GM19239 (cell line): Measurements from ENCODE around the gene TMEM139.
A peak's percentile ranks its signal among the peaks of the same experiment; 100 is the strongest.
"Not testable (repeated sequence)": the region's sequence is repeated elsewhere in the genome, so short reads cannot be mapped to it uniquely, and the experiment has no call there.

Source experiments
- DNase-seq: peaks from one replicate; pipeline ENCODE4 v3.0.0; 2011; ENCODE audit warnings: low spot score; ENCODE audit not compliant: insufficient read length
- FAIRE-seq: peaks from 2 replicates; lab custom pipeline; 2011; peaks lifted over from hg19 to GRCh38; lab: Jason Lieb, UNC

The TMEM139 gene

GRCh38 chr7:143287935-143288826 is 3.4 kb downstream of the TMEM139 start, which contains the start of gene CASP2:
Gene CASP2, plus strand, starts transcription at chr7:143288351. Its CDS starts 105 bp downstream, at chr7:143288456.
- DNase-seq: peak; percentile 92
- FAIRE-seq: peak; percentile 78

DNA sequence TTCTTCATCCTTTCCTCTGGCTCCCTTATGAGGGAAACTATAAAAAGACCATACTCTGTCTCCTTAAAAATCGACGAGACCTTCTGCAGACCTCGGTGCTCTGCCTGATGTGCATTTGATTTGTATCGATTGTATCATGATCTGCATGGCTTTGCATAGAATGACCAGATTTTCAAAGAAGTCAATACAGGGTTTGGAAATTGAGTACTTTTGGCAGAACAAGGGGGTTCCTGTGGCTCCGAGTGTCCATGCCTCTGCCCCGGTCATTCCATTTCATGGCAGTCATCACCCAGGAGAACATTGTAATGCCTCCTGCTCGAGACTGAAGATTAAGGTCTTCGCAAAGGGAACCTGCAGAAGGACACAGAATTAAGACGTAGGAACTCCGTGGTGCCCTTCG is 4.1 kb downstream of the TMEM139 start:
- DNase-seq: no peak
- no peak for FAIRE-seq

- no peak for FAIRE-seq
- DNase-seq: no peak
These were observed 4.7 kb downstream of the TMEM139 start for GRCh38 chr7:143289421-143289820.

GRCh38 chr7:143289888-143290287 is 5.1 kb downstream of the TMEM139 start:
- not testable (repeated sequence) for DNase-seq, FAIRE-seq

GRCh38 chr7:143290293-143290692 is 5.5 kb downstream of the TMEM139 start:
- DNase-seq (no peak), FAIRE-seq (no peak)

DNA sequence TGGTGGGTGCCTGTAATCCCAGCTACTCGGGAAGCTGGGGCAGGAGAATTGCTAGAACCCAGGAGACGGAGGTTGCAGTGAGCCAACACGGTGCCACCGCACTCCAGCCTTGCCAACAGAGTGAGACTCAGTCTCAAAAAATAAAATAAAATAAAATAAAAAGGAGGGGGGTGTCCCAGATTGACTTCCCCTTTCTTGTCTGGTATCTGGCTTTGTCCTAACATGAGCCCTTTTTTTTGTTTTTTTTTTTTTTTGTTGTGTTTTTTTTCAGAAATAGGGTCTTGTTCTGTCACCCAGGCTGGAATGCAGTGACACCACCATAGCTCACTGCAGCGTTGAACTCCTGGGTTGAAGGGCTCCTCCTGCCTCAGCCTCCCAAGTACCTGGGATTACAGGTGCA is 8.1 kb downstream of the TMEM139 start:
- FAIRE-seq: no peak

GRCh38 chr7:143295870-143296269 is 11.1 kb downstream of the TMEM139 start:
- no peak for DNase-seq
- no peak for FAIRE-seq

More for the DNA sequence above, 8.1 kb downstream of the TMEM139 start:
- no peak for DNase-seq

DNA sequence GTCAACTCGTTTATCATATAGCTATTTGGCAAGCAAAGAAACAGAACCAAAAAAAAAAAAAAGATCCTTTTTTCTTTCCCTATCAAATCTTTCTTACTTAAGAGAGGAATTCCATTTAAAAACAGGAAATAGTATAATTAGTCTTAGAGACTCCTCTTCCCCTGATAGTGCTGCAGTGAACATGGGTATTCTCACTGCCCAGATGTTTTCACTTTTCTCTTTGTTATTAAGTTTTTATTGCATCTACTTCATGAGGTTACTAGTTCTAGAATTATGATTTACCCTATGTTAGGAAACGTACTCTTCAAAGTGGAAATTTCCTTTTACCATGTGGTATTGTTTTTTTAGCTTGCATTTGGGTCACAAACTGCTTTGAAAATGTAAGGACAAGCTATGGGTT is 11.9 kb downstream of the TMEM139 start:
- DNase-seq (no peak), FAIRE-seq (no peak)

GRCh38 chr7:143299346-143299745 is 14.6 kb downstream of the TMEM139 start:
- FAIRE-seq (no peak), DNase-seq (no peak)

GRCh38 chr7:143299840-143300239 is 15.1 kb downstream of the TMEM139 start:
- DNase-seq (no peak), FAIRE-seq (no peak)

DNA sequence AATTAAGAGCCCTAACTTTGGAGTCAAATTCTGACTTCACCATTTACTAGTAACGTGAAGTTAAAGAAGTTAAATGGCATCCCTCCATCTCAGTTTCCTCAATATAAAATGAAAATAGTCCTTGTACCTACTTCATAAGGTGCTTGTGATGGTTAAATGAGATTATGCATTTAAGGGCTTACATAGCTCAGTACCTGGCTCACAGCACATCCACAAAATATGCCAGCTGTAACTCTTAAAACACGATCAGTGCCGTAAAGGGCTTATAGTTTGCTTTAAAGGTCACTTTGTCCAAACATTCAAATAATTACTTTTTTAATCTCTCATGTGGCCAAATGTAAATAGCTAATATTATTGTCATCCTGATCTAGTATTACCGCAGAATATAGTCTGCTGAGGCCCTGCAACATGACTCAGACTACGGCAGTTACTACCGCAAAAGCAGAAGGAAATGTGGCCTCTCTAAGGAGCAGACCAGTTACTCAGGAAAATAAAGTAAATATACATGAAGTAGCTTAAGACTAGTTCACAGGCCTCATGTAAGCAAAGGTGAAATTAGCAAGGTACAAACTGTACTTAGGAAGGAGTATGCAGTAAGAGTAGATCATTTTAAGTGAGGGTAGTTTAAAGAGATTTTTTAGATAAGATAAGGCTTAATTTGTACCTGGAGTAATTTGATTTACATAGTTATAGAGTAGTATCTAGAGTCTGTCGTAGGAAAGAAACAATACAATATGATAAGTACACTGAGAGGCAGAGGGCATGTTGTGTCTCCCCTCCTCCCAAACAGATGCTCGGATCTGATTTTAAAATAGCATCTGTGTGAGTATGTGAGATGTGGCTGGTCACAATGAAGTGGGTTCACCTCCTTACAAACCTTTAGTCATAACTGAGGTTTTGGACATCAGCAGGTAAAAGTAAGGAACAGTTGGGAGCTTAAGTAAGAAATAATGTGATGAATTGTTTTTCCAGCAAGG is 16.5 kb downstream of the TMEM139 start:
- DNase-seq (no peak), FAIRE-seq (no peak)

GRCh38 chr7:143303733-143304132 is 19.0 kb downstream of the TMEM139 start:
- no peak for DNase-seq
- no peak for FAIRE-seq

- DNase-seq (no peak), FAIRE-seq (no peak)
These were observed 20.2 kb downstream of the TMEM139 start for GRCh38 chr7:143304938-143305337.

- DNase-seq (no peak), FAIRE-seq (no peak)
These were observed 20.8 kb downstream of the TMEM139 start for GRCh38 chr7:143305423-143306070.

DNA sequence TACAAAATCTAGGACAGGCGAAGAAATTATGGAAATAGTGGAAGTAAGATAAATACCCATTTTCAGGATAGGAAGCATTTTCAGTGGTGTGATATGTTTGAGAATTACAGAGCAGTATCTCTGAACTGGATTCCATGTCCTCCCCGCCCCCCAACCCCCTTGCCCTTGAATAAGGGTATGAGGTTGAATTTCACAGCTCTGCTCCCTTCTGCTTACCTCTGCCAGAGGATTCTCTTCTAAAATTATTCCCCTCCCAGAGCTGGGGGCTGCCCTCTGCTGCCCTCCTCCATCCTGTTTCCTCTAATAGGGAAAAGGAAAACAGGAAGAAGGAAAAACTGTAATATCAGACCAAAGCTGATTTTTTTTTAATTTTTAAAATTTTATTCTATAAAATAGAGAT is 23.9 kb downstream of the TMEM139 start:
- no peak for FAIRE-seq
- DNase-seq: no peak

DNA sequence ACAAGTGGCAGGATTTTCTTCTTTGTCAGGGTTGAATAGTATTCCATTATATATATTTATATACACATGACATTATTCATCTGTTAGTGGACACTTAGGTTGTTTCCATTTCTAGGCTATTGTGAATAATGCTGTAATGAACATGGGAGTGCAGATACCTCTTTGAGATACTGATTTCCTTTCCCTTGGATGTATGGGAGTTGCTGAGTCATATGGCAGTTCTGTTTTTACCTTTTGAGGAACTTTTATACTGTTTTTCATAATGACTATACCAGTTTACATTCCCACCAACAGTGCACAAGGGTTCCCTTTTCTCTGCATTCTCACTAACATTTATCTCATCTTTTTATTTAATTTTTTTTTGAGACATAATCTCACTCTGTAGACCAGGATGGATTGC is 29.4 kb downstream of the TMEM139 start:
- no peak for FAIRE-seq

GRCh38 chr7:143315776-143316175 is 31.0 kb downstream of the TMEM139 start, which contains the start of gene CLCN1:
Gene CLCN1, plus strand, starts transcription at chr7:143316111. Its CDS starts 102 bp downstream, at chr7:143316213.
- FAIRE-seq (no peak), DNase-seq (no peak)

More for the DNA sequence above, 29.4 kb downstream of the TMEM139 start:
- no peak for DNase-seq

DNA sequence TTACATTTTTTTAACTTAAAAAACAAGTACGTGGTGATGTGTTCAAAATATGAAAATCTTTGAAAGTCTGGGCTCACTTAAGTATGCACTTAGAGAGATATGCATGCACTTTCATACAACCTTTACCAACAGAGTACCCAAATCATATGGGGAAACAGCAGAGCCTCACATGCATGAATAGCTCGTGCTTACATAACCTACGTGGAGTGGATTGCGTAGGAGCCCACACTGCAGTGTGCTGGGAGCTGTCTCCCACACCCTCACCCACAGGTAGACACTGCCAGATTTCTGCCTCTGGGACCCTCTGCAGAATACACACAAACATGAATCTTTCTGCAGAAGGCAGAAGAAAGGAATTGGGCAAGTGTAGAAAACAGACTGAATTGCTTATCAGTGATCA is 31.7 kb downstream of the TMEM139 start:
- no peak for FAIRE-seq
- DNase-seq: no peak

DNA sequence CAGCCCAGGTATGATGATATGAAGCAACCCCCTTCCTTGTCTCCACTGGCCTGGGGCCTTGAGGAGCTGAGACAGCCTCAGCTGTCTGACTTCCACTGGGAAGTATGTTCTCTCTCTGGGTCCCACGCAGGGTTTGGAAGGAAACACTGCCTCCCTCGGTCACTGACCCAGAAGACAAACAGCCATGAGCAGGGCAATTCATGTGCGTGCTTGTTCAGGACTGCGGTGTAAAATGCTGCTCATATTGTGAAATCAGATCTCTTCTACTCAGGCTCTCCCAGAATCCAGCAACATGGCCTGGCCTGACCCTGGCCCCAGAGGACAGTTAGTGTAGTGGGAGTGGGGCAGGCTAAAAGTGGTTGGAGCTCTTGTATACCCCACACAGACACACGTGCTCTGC is 33.9 kb downstream of the TMEM139 start:
- DNase-seq: no peak
- no peak for FAIRE-seq

DNA sequence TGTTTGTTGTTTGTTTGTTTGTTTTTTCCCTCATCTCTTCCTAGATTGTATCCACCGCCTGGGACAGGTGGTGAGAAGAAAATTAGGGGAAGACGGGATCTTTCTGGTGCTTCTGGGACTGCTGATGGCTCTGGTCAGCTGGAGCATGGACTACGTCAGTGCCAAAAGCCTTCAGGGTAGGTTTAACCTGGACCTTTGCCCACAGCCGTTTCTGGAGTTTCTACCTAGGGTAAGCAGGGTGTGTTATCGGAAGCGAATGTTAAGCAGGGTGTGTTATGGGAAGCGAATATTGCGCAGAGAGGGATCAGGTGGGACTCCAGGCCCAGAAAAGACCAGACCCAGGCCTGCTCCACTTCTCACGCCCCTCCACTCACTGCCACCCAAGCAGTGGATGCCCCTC is 35.9 kb downstream of the TMEM139 start:
- DNase-seq (no peak), FAIRE-seq (no peak)
